CD4-positive, alpha-beta T cell treated with Interleukin-17A for 4 hours (primary cell): ENCODE data around the gene FBN1.

ENCODE experiments used
- DNase-seq: peaks from one replicate; pipeline ENCODE4 v3.0.0-alpha.2; 2020; ENCODE audit warnings: mixed read lengths

The FBN1 gene

DNA sequence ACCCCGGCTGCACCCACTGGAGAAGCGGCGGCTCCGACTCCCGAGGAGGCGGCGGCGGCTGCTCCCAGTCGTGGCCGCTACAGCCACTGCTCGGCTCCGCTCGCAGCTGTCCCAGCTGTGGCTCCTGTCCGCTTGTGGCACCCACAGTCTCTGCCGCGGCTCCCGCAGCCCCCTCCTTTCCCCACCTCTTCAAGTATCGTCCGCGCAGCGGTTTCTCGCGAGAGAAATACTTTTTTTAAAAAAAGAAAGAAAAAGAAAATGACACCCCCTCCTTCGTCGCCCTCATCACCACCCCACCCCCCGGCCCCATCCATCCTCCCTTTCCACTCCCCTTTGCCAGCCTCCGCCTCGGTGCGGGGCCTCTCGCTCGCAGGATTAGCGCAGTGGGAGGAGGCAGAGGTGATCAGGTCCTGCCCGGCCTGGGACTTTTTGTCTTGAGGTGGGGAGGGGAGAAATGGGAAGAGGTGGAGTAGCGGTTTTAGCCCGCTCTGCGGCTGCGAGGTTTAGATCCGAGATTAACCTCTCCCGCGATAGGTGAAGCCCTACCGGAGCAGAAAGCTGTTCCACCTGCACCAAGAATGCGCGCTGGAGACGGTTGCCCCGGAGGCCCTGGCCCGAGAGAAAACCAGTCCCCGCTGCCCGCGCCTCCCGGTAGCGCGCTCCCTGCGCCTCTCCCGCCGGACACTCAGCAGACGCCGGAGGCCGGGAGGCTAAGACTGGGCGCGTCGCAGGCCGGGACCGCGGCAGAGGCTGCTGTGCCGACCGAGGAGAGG lies at the start of gene FBN1:
FBN1 (minus strand) TSS at position 152 of the 773 bp plus-strand sequence. CDS start 940 bp downstream, outside the sequence.
- DNase-seq: no peak

DNA sequence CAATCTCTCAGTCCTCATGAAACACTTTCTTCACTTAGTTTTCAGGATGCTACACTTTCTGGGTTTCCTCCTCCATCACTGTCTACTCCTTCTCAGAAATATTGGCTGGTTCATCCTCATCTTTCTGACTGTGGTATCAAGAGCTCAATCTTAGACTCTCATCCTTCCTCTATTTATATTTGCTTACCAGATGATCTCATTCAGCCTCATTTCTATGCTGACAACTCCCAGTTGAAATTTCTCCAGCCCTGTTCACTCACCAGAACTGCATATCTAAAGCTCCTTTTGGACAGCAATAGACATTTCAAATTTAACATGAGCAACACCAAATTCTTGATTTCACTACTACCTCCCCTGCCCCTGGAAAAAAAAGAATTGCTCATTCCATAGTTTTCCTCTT lies 48.0 kb upstream of the FBN1 start:
- DNase-seq: no peak

DNA sequence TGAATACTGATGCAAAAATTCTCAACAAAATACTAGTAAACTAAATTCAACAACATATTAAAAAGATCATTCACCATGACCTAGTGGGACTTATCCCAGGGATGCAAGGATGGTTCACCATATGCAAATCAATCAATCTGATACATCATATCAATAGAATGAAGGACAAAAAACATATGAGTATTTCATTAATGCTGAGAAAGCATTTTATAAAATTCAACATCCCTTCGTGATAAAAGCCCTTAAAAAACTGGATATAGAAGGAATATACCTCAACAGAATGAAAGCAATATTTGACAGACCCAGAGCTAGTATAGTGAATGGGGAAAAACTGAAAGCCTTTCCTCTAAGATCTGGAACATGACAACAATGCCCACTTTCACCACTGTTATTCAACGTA lies 43.0 kb upstream of the FBN1 start:
- no peak for DNase-seq

DNA sequence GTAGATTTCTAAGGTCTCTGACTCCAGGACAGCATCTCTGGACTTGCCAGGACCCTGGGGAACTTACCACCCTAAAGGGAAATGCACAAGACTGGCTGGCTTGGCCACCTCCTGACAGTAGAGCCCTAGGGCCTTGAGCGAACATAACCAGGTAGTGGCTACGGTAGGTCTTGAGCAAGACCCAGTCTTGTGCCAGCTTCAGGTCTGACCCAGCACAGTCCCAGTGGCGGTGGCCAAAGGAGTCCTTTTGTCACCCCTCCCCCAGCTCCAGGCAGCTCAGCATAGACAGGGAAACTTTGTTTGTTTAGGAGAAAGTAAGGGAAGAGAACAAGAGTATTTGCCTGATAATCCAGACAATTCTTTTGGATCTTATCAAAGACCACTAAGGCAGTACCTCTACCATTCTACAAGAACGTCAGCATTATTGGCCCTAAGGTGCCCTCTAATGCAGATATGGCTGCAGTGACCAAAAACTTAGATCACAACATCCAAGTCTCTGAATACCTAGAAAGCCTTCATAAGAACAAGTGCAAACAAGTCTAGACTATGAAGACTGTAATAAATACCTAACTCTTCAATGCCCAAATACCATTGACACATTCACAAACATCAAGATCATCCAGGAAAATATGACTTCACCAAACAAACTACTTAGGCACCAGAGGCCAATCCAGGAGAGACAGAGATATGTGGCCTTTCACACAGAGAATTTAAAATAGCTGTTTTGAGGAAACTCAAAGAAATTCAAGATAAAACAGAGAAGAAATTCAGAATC lies 38.7 kb upstream of the FBN1 start:
- no peak for DNase-seq

DNA sequence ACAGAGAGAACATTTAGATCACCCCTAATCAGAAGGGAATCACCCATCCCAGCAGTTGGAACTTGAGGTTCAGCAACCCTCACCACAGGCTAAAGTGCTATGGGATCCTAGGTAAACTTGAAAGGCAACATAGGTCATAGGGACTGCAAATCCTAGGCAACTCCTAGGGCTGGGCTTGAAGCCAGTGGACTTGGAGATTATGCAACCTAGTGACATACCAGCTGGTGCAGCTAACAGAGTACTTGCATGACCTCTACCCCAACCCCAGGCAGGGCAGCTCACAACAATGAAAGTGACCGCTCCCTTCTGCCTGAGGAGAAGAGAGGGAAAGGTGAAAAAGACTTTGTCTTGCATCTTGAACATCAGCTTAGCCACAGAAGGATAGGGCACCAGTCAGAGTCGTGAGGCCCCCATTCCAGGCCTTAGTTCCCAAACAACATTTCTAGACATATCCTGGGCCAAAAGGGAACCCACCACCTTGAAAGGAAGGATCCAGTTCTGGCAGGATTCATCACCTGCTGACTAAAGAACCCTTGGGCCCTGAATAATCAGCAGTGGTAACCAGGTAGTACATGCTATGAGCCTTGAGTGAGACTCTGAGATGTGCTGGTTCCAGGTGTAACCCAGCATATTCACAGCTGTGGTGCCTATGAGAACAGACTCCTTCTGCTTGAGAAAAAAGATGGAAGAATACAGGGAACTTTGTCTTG lies 37.6 kb upstream of the FBN1 start:
- no peak for DNase-seq

DNA sequence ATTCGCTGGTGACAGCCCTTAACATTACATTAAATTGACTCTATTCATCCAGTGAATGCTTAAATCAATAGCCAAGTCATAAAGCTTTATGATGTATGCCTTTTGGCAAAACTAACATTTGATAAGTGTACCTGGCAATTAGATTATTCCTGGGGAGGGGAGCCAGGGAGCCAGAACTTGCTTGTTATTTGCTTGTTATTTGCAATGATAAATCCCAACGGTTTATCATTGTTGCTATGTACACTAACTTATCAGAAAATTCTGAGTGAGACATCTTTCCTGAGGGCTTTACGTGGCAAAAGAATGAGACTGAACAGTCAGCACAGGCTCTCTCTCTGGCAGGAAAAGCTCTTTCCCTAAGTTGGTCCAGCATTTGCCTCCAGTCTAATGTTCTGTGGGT lies 35.8 kb upstream of the FBN1 start:
- no peak for DNase-seq

DNA sequence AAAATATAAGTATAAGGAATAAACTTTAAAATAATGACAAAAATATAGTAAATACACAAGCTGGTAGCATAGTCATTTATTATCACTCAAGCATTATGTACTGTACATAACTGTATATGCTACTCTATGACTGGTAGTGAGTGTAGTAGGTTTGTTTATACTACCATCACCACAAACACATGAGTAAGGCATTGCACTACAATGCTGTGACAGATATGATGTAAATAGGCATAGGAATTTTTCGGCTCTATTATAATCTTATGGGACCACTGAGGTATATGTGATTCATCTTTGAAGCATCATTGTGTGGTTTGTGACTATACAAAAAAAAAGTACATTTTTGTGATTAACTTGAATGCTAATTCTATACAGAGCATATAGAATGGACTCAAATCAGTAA lies 35.3 kb upstream of the FBN1 start:
- DNase-seq: no peak

DNA sequence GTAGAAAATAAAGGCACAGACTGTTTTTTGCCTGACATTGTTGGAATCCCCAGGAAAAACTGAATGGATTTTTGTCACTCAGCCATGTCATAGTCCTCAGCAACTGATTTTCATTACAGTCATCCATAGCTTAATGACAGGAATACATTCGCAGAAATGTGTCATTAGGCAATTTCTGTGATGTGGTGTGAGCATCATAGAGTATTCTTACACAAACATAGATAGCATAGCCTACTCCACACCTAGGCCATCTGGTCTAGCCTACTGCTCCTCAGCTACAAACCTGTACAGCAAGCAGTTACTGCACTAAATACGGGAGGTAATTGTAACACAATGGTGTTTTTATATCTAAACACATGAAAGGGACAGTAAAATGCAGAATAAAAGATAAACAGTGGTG lies 34.4 kb upstream of the FBN1 start:
- no peak for DNase-seq

DNA sequence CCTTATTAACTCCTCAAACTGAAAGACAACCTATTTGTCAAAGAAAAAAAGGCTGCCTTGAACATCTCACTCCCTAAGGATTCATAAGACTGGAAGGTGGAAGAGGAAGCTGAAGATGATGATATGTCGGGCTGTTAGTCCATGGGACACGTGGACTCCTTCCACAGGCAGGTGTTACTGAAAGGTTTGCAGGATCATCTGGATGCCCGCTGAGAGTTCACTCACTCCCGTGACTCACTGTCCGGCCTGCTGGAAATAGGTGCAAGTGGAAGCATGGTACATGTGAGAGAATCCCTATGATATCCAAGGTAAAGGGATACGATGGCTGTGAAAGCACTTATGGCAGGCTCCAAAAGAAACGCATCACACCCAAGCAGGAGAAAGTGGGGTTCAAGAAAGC lies 33.3 kb upstream of the FBN1 start:
- DNase-seq: no peak

DNA sequence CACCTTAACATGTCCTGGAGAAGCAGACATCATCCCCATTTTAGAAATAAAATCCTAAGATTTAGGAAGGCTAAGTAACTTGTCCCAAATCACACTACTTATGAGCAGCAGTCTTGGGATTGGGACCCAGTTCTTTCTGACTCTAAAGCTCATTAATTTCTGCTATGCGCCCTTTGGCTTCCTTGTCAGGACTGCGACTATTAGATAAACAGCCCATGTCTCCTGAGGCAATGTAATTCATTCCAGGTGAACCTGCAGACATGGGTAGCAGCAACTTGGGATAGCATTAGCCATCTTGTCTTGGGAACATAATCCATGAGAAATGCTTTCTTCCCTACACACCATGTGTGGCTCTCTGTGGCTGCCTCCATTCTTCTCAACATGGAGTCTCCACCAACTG lies 32.3 kb upstream of the FBN1 start:
- DNase-seq: no peak

DNA sequence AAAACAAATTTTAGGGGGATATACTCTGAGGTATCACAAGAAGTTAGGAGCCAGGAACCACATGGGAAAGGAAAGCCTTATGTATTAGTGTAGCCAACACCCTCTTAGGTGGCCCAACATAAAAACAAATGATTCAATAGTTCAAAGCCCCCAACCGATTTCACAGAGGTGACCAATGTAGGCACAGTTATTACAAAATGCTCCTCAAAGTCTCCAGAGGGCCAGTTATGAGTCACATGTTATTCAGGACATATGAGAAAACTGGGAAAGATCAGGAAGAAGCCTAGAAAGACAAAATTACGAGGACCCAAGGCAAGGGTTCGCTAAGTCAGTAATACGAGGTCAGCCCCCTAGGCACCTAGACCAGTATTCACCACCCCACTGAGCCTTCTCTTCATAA lies 29.9 kb upstream of the FBN1 start:
- no peak for DNase-seq

DNA sequence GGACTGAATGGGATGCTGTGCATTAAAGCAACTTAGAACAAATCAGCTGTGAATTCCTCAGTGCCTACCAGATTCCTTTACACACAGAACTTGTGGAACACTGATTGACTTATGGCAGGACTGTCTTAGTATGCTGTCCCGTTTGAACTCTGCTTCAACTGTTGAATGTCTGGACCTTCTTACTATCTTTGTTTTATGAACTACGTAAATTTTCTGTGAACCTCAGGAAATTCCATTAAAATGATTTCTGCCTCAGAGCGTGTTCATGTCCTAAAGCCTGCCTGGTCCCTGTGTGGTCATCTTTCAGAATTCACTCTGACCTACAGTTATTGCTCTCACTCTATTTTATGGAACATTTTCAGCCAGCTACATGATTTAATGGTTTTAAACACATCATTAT lies 29.4 kb upstream of the FBN1 start:
- no peak for DNase-seq

DNA sequence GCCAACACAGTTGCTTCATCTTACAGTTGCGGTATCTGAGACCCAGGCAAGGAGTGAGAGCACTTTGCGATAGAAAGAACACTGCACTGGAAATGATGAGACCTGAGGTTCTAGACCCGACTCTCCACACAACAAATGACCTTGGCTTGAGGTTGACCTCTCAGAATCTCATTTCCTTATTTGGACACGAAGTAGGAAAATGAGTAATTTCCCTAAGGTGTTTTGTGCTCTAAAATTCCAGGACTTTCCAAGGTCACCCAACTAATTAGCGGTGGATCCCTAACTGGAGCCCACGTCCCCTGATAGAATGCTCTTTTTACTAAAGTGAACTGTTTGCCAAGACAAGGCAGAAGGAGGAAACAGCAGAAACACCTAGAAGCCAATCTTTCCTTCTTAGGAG lies 26.7 kb upstream of the FBN1 start:
- no peak for DNase-seq

DNA sequence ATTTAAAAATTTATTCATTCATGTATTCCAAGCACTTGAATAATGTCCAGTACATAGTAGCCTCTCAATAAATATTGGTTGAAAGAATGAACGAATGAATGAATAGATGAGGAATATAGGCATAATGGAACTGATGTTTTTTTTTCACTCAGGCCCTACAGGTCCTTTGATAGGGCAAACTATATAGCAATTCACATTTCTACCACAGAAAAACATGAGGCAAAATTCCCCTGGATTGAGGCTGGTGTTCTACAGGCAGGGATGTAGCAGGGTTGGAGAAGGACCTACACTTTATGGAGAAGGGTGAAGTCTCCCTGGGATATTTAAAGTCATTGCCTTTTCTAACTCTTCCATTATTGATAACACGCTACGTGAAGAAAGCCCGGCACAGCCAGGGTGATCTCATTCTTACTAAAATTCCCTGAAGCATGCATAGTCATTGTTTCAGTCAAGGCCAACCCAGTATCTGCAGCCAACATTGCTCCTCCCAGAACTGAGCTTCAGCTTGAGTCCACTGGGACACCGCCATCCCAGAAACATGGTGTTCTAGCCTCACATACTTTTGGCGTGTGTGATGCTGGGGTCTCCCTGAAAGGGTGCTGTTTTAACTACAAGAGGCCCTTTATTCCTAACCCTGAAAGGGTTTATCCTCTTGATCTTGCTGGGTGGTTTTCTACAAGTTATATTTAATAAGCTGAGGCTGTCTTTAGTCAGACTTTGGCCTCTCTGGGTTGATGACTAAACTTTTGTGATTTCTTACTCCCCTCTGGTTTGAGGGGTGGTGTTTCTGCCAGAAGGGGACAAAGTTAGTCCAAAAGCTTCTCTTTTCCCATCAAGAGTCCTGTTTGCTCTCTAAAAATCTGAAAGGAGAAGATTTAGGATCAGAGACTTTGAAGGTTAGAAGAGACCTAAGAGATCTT lies 25.9 kb upstream of the FBN1 start:
- DNase-seq: no peak

DNA sequence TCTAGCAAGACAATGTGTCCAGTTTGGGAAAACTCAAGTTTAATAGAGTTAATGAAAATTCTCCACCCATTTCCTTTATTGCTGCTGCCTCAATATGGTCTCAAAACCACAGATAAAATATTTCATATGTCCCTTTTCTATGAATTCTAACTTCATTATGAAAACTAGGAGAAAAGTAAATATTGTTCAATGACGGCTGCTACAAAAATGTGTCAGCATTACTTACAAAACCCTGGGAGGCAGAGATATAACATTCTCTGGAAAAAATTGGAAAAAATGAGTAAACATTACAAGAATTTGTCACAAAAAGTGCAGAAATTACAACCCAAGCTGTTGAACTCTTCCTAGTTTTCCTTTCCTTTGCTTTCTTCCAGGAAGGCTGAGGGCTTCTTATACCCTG lies 22.2 kb upstream of the FBN1 start:
- no peak for DNase-seq

DNA sequence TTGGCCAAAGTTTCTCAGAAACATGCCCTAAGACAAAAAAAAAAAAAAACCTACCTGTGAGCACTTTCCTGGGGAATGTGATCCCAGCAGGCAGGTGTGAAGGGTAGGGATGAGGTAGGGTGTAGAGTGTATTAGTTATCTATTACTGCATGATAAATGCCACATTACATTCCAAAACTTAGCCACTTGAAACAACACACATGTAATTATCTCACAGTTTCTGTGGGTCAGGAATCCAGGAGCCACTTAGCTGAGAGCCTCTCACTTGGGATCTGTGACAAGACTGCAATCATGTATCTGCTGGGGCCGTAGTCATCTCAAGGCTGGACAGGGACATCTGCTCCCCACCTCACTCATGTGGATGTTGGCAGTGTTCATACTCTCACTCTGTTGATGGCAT lies 18.9 kb upstream of the FBN1 start:
- DNase-seq: no peak

DNA sequence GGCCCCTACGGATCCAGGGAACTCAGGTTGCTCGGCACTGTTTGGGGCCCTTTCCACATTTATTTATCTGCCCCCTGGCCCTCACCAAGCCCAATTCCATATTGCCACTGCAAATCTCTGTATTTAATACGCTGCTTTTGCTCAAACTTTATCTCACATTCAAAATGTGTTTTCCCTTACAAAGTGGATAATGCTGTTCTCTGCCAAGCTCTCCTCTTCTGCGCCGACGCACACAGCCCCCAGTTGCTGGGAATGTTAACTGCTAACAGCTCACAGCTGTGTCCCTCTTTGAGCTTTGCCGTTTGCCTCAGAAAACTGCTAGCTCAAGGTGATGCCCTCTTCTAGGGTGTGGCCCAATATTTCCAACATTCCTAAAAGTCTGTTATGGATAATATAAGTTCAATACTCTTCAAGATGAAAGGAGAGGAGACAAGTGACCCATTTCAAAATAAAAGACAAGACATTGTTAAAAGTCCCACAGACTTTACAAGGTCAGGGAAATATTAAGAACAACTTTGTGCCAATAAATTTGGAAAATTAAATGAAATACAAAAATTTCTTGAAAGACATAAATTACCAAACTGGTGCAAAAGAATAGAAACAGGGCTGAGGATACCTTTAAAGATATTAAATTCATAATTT lies 12.6 kb upstream of the FBN1 start:
- DNase-seq: no peak

DNA sequence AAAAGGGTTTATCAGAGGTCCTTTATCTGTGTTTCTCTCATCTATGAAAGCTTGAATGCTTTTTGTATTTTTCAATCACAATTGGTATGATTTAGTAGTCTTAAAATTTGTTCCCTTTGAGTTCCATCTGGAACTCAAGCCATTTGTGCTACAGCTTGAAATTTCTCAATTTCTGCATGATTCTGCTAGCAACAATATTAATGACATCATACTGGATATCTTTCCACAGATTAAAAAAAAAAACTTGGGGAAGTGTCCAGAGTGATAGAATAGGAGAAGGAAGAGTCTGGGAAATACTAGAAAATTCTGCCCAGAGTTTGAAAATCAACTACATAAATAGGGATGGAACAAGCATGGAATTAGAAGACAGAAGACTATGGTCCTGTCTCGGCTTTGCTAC lies 9.3 kb upstream of the FBN1 start:
- no peak for DNase-seq

DNA sequence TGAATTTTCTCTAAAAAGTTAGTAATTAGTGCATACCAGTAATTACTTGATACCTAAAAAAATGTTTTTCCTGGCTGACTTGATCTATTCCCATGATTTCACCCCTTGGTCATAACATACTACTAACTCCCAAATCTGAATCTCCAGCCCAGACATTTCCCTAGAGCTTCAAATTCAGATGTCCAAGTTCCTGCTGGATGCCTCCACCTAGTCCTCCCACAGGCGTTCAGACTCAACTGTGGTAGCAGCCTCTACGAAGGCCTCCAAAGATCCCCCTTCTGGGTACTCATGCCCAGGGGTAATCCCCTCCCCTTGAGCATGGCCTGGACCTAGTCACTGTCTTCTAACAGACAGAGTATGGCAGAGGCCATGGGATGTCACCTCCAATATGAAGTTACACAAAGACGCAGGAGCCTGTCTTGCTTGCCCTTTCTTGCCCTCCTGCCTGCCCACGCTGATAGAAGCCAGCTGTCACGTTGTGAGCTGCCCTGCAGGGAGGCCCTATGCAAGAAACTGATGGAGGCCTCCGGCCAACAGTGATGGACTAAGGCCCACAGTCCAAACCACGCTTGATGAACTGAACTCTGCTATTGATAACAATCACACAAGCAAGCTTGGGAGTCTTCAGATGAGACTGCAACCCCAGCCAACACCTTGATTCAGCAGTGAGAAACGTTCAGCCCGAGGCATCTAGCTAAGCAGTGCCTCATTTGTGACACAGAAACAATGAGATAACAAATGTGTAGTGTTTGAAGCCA lies 8.6 kb upstream of the FBN1 start:
- no peak for DNase-seq

DNA sequence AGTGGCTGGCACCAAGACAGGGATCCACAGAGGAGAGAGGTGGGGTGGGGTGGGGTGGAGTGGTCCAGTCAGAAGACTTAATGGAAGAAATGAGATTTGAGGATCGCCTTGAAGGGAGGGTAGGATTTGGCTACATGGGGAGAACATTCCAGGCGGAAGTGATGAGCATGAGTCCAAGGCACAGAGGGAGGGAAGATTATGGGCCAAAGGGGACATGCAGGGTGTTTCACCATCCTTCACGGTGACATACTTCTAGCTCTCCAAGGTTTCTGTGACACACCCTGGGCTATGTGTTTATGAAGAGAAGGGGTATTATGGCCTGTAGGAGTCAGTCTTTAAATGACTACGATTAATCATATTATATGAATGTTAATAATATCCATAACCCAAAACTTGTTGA lies 7.7 kb upstream of the FBN1 start:
- no peak for DNase-seq

DNA sequence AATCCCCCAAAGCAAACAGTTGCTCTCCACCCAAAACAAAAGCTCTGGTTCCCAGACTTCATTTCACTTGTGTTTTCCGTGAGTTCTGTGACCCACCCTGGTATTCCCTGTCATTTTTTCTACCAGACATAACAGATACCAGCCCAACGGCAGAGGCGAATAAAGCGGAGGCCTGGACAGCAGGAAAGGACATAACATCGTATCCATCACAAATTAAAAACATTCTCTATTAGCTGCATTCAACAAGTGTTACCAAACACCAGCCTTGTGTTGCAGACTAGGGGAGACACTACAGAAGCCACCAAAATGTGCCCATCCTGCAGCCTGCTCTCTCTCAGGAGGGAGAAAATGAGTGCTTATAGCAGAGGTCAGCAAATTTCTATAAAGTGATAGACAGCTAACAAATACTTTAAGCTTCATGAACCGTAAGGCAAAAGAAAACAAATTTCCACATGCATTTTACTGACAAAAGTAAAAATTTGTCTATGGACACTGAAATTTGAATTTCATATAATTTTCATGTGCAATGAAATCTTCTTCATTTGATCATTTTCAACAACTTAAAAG lies 7.1 kb upstream of the FBN1 start:
- DNase-seq: no peak
